ENCODE measurements around the gene HSP90AA1.

DNA sequence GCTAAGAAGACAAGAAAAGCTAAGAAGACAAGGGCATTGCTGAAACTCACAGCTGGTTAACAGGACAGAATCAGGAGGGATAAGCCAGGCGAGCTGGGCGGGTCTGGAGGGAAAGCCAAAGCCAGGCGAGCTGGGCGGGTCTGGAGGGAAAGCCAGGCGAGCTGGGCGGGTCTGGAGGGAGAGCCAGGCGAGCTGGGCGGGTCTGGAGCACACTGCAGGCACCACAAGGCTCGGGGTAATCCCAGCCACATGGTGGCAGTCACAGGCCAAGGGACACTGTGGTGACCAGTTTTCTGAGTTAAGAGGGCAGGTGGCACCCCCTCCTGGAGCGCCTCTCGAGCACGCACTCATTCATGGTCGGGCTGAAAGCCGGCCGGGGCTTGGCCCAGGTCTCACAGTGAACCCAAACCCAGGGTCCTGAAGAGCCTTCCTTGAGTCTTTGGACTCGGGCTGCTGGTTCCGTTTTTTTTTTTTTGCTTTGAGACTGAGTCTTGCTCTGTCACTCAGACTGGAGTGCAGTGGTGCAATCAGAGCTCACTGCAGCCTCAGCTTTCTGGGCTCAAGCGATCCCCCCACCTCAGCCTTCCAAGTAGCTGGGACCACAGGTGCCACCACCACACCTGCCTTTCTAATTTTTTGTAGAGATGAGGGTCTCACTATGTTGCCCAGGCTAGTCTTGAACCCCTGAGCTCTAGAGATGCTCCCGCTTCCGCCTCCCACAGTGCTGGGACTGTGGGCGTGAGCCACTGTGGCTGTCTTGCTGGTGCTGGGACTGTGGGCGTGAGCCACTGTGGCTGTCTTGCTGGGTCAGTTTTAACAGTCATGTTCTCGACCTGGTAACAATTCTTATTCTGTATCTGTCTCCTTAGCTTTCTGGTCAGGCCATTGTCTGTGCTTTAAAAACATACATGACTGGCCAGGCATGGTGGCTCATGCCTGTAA is 40.2 kb downstream of the HSP90AA1 start:
- no peak for TF ChIP-seq EZH2 (IDR thresholded peaks at IDR 0.05; ENCODE audit: insufficient read depth, poor library complexity, severe bottlenecking)
- TF ChIP-seq EZH2phosphoT487 (IDR thresholded peaks at IDR 0.05; ENCODE audit: insufficient read depth, low read depth) = no peak

Data from GM23248 (cell line).